Activated naive CD8-positive, alpha-beta T cell treated with anti-CD3 and anti-CD28 coated beads, Interleukin-2, amount 10 ng/mL, durations not matched to agents 7 days and 5 days (primary cell): ENCODE measurements around the gene KIAA0232. TPM values are rescaled to one million over a fixed set of nuclear protein-coding genes. Genes with fewer than 3 reads are reported as not detected.

Experiments used
- ATAC-seq: fragments of 150-1000 bp; cut with Tn5 transposase; one replicate; pipeline ENCODE4 v1.10.0; 2021; ENCODE audit warnings: low read depth, moderate library complexity
- POLR2A ChIA-PET: fragments of 350-600 bp; sonication (Branson Sonifier 250); formaldehyde crosslinking; loops from one replicate; lab custom pipeline; 2021; ENCODE audit warnings: antibody characterized with exemption; lab: Charles Lee
- DNase-seq: peaks from one replicate; pipeline ENCODE4 v3.0.0; 2021
- H3K27ac Mint-ChIP-seq: one replicate; pipeline ENCODE4 v1.8.0; 2022; ENCODE audit warnings: mild to moderate bottlenecking, mixed read lengths
- H3K27me3 Mint-ChIP-seq: one replicate; pipeline ENCODE4 v1.8.0; 2022; ENCODE audit warnings: mild to moderate bottlenecking, moderate library complexity, mixed read lengths
- H3K36me3 Mint-ChIP-seq: one replicate; pipeline ENCODE4 v1.8.0; 2021; ENCODE audit warnings: mild to moderate bottlenecking, mixed read lengths
- H3K4me1 Mint-ChIP-seq: one replicate; pipeline ENCODE4 v1.8.0; 2021; ENCODE audit warnings: mixed read lengths
- H3K4me3 Mint-ChIP-seq: one replicate; pipeline ENCODE4 v1.8.0; 2022; ENCODE audit warnings: mild to moderate bottlenecking, moderate library complexity, mixed read lengths
- H3K9me3 Mint-ChIP-seq: one replicate; pipeline ENCODE4 v1.8.0; 2021; ENCODE audit warnings: mixed read lengths
- total RNA-seq, 2 experiments: library from RNA; stranded (reverse); gene quantifications; one replicate each; pipeline ENCODE4 v1.2.3, GENCODE V29; 2021

KIAA0232 gene
- total RNA-seq, 2 experiments from 2014 or later, result 21.5 to 23.9 TPM

DNA sequence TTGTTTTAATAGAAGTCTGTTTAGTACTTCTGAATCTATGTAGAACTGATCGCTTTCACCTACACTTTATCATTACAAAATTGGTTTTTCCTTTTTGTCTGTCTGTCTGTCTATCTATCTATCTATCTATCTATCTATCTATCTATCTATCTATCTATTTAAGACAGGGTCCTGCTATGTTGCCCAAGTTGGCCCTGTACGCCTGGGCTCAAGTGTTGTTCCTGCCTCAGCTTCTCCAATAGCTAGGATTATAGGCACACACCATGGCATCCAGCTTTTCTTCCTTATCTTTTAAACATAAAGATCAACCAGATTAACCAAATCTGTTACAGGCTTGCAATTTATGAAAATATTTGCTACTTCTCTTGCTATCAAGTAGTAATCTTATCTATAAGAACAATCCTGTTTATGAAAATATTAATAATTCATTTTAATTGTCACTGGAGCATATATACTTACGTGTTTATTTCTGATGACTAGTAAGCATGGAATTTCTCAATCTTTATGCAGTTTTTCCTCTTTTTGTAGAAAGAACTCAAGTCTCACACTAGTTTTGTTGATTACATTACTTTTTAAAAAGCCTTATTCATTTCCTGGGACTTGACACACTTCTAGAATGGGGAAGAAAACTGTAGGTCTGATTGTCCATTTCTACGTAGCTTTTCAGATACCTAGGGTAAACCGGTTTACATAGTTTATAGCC lies 24.5 kb downstream of the KIAA0232 start:
- DNase-seq (no peak), ATAC-seq (no peak)
- Mint-ChIP-seq H3K36me3 (peaks cover 24% of the 10 kb centered on the region), H3K9me3 (no peaks in the 10 kb centered on the region), H3K27me3 (no peaks in the 10 kb centered on the region), H3K27ac (no peak overlapping the region), H3K4me3 (no peak overlapping the region), H3K4me1 (peaks cover 9% of the 10 kb centered on the region)
- POLR2A ChIA-PET, result no interaction called here

DNA sequence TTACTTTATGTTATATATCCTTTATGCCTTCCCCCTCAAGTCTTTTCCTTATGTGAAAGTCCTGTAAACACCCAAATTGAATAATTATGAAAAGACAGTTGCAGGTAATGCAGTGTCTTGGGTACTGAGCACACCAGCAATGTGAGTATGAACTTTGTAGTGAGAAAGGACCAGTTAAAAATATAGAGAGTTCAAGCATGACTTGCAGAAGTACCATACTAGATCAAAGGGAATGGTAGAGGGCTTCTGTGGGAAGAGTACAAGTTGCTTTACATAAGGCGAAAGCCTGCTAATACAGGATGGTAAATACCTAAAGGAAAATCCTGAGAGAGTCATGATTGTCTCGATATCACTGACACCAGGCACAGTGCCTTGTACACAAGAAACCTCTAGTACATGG lies 25.7 kb downstream of the KIAA0232 start:
- no peaks in the 10 kb centered on the region for H3K9me3 Mint-ChIP-seq
- H3K27ac Mint-ChIP-seq, result no peak overlapping the region
- H3K27me3 Mint-ChIP-seq, result no peaks in the 10 kb centered on the region
- no peak overlapping the region for H3K4me3 Mint-ChIP-seq
- ATAC-seq (no peak), DNase-seq (no peak)
- peaks cover 21% of the 10 kb centered on the region for H3K36me3 Mint-ChIP-seq
- POLR2A ChIA-PET, result no interaction called here
- peaks cover 6% of the 10 kb centered on the region for H3K4me1 Mint-ChIP-seq

DNA sequence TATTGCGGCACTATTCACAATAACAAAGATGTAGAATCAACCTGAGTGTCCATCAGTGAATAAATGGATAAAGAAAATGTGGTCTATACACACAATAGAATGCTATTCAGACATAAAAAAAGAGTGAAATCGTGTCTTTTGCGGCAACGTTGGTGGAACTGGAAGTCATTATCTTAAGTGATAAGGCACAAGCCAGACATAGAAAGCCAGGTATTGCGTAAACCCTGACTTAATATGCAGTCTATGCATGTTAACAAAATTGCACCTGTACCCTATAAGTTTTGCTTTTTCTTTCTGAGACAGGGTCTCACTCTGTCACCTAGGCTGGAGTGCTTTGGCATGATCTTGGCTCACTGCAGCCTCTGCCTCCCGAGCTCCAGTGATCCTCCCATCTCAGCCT lies 28.6 kb downstream of the KIAA0232 start:
- Mint-ChIP-seq H3K9me3 (no peaks in the 10 kb centered on the region), H3K4me3 (no peak overlapping the region), H3K4me1 (peaks cover 8% of the 10 kb centered on the region), H3K36me3 (peaks cover 28% of the 10 kb centered on the region), H3K27ac (no peak overlapping the region), H3K27me3 (no peaks in the 10 kb centered on the region)
- DNase-seq, result no peak
- POLR2A ChIA-PET, result no interaction called here
- ATAC-seq, result no peak

DNA sequence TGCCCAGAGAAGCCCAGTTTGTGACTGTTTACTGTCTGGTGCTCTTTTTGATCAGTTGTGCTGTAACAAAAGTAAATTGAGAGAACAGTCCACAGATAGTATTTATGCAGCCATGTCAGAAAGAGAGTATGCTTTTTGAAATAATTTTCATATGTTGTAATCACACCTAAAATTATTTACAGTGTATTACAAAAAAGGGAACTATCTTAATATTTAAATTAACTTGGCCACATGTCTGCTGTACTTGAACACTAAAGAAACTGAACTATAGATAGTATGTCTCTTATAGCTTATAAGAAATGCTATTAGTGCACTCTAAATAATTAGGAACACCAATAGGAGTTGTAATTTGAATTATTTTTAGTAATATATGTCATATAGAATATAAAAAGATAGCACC lies 30.2 kb downstream of the KIAA0232 start:
- H3K36me3 Mint-ChIP-seq, result peaks cover 33% of the 10 kb centered on the region
- H3K27me3 Mint-ChIP-seq, result no peaks in the 10 kb centered on the region
- DNase-seq, result no peak
- no peak overlapping the region for H3K4me3 Mint-ChIP-seq
- H3K9me3 Mint-ChIP-seq, result no peaks in the 10 kb centered on the region
- H3K27ac Mint-ChIP-seq, result no peak overlapping the region
- ATAC-seq, result no peak
- POLR2A ChIA-PET, result no interaction called here
- peaks cover 10% of the 10 kb centered on the region for H3K4me1 Mint-ChIP-seq

DNA sequence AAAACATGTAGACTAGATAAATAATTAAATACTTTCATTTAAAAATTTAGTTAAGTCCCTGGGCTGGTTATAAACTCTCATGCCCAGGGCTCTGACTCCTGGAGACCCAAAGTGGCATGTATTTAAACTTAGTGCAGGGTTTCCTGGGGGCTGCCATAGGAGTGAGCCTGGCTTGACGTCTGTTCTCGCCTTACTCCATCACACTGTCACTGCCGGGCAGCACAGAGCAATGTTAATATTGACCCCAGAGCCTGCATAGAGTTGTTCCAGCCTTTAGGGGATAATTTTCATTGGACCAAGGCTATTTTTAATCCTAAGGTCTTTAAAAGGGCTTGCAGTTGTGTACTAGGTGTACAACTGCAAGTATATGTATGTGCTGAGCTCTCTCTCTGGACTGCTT lies 31.2 kb downstream of the KIAA0232 start:
- no peaks in the 10 kb centered on the region for H3K27me3 Mint-ChIP-seq
- no peak overlapping the region for H3K27ac Mint-ChIP-seq
- H3K4me3 Mint-ChIP-seq, result no peak overlapping the region
- POLR2A ChIA-PET, result no interaction called here
- peaks cover 10% of the 10 kb centered on the region for H3K4me1 Mint-ChIP-seq
- DNase-seq (no peak), ATAC-seq (no peak)
- peaks cover 33% of the 10 kb centered on the region for H3K36me3 Mint-ChIP-seq
- H3K9me3 Mint-ChIP-seq, result peaks cover 4% of the 10 kb centered on the region

DNA sequence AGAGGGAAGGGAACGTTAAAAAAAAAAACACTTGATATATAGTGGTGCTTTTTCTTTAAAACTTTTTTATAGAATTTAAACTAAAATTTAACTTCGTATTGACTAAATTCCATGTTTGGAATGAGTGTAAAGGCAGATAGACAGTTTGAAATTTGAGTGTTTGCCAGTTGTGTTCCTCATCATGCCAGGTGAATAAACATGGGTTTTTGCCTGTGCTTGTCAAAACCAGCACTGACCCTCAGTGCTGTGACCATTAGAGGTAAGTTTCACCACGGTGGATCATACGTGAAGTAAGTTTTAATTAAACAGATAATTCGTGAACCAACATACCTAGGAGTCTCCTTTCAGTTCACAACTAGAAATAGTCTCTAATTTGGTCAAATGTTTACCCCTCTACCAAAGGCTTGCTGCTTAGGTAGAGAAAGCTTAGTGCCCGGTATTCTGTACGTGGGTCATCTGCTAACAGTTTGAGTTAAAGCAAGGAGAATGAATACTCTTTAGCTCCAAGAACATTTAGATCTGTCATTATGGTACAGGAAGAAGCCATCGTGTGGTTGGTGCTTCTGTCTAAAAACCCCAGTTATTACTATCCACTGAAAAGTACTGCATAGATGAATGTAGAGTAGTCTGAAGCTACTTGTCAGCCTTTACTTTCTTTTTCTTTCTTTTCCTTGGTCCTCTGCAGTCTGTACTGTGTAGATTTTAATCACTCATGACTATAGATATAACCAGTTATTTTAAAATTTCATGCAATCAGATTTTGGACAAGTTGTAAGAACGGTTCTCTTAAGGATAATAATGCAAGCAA lies 32.7 kb downstream of the KIAA0232 start:
- Mint-ChIP-seq H3K36me3 (peaks cover 45% of the 10 kb centered on the region), H3K27me3 (no peaks in the 10 kb centered on the region), H3K9me3 (peaks cover 14% of the 10 kb centered on the region), H3K4me3 (no peak overlapping the region), H3K4me1 (peaks cover 10% of the 10 kb centered on the region), H3K27ac (no peak overlapping the region)
- POLR2A ChIA-PET, result no interaction called here
- no peak for ATAC-seq
- no peak for DNase-seq

DNA sequence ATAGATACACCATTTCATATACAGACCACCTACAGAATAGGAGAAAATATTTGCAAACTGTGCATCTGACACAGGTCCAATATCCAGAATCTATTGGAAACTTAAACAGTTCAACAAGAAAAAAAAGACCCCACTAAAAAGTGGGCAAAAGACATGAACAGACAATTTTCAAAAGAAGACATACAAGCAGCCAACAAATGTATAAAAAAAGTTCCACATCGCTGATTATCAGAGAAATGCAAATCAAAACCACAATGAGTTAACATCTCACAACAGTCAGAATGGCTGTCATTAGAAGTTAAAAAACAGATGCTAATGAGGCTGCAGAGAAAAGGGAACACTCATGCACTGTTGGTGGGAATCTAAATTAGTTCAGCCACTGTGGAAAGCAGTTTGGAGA lies 36.8 kb downstream of the KIAA0232 start:
- Mint-ChIP-seq H3K4me3 (no peak overlapping the region), H3K36me3 (peaks cover 48% of the 10 kb centered on the region), H3K27me3 (no peaks in the 10 kb centered on the region), H3K4me1 (peaks cover 11% of the 10 kb centered on the region), H3K27ac (no peak overlapping the region), H3K9me3 (peaks cover 23% of the 10 kb centered on the region)
- ATAC-seq, result no peak
- no peak for DNase-seq
- POLR2A ChIA-PET, result no interaction called here

DNA sequence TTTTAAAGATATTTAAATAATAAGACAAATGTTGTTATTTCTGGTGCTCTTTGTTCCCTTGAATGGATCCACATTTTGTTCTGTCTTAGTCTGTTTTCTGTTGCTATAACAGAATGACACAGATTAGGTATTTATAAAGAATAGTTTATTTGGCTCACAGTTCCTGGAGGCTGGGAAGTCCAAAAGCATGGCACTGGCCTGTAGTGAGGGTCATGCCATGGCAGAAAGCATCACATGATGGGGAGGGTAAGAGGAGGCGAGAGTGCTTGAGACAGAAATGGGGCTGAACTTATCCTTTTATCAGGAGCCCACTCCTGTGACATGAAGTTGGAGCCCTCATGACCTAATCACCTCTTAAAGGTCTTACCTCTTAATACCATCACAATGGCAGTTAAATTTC lies 38.2 kb downstream of the KIAA0232 start:
- Mint-ChIP-seq H3K9me3 (peaks cover 23% of the 10 kb centered on the region), H3K36me3 (peaks cover 46% of the 10 kb centered on the region), H3K4me1 (peaks cover 15% of the 10 kb centered on the region), H3K27me3 (no peaks in the 10 kb centered on the region), H3K4me3 (no peak overlapping the region), H3K27ac (no peak overlapping the region)
- ATAC-seq (no peak), DNase-seq (no peak)
- POLR2A ChIA-PET, result no interaction called here

DNA sequence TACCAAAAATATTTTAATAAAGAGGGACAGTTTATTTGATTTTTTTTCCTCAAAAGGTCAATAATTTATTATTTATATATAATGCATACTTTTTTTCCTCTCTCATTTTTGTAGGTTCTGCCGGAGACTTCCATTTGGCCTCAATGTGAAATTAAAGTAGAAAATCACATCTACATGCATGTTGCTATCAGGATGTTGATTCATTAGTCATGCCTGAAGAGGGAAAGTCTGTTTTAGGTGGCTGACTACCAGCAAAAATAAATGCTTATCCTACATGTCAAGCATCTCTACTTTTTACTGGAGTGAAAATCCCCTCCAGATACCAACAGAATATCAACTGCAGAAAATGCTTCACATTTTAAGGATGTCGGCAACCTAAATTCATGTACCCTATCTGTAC lies 41.5 kb downstream of the KIAA0232 start:
- Mint-ChIP-seq H3K36me3 (peaks cover 41% of the 10 kb centered on the region), H3K27ac (no peak overlapping the region), H3K9me3 (peaks cover 18% of the 10 kb centered on the region), H3K4me1 (peaks cover 26% of the 10 kb centered on the region), H3K4me3 (no peak overlapping the region), H3K27me3 (no peaks in the 10 kb centered on the region)
- DNase-seq (no peak), ATAC-seq (no peak)
- POLR2A ChIA-PET, result no interaction called here

DNA sequence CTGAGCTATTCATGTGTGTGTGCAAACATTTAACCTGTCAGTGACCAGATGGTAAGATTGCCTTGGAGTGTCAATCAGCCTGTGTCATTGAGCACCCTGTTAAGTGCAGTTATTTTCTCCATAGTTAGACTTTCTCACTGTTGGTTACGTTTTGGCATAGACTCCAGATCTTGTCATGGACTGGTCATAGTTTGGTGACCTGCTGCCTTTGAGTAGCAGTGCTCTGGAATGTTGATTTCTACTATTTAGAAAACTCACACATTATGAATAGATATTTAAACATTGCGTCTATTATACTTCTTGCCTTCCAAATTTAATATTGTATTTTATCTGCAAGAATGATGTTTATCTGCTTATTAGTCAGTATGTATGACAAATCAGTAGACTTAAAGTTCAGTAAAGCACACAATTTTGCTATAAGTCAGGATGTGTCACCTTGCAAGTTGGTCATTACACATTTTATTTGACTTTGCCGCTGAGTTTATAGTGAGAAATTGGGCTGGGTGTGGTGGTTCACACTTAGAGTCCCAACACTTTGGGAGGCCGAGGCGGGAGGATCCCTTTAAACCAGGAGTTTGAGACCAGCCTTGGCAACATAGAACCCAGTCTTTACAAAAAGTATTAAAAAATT lies 42.4 kb downstream of the KIAA0232 start:
- POLR2A ChIA-PET, result no interaction called here
- Mint-ChIP-seq H3K36me3 (peaks cover 36% of the 10 kb centered on the region), H3K4me1 (peaks cover 26% of the 10 kb centered on the region), H3K27me3 (no peaks in the 10 kb centered on the region), H3K4me3 (no peak overlapping the region), H3K27ac (peak overlapping the region; percentile 78), H3K9me3 (peaks cover 12% of the 10 kb centered on the region)
- ATAC-seq (no peak), DNase-seq (no peak)

DNA sequence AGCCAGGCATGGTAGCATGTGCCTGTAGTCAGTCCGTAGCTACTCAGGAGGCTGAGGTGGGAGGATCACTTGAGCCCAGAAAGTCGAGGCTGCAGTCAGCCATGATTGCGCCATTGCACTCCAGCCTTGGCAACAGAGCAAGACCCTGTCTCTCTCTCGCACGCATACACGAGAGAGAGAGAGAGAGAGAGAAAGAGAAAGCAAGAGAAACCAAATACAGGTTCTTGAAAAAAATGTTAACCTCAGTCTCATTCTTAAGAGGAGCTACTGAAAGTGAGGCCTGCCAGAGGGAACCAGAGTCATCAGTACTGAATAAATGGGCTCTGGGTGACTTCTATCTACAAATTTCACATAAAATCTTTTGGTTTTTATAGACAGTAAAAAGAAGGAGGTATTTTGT lies 42.9 kb downstream of the KIAA0232 start:
- Mint-ChIP-seq H3K27me3 (no peaks in the 10 kb centered on the region), H3K4me1 (peaks cover 26% of the 10 kb centered on the region), H3K4me3 (peak overlapping the region; percentile 47), H3K9me3 (peaks cover 7% of the 10 kb centered on the region), H3K27ac (peak overlapping the region; percentile 78), H3K36me3 (peaks cover 32% of the 10 kb centered on the region)
- DNase-seq, result no peak
- ATAC-seq, result peak; percentile 73
- POLR2A ChIA-PET, result interaction anchor here (0.6 to 0.8 kb wide), 3 partner anchors 45 to 183 kb away, joined by 3 to 5 read pairs (median 3); no protein-coding TSS in a partner anchor

DNA sequence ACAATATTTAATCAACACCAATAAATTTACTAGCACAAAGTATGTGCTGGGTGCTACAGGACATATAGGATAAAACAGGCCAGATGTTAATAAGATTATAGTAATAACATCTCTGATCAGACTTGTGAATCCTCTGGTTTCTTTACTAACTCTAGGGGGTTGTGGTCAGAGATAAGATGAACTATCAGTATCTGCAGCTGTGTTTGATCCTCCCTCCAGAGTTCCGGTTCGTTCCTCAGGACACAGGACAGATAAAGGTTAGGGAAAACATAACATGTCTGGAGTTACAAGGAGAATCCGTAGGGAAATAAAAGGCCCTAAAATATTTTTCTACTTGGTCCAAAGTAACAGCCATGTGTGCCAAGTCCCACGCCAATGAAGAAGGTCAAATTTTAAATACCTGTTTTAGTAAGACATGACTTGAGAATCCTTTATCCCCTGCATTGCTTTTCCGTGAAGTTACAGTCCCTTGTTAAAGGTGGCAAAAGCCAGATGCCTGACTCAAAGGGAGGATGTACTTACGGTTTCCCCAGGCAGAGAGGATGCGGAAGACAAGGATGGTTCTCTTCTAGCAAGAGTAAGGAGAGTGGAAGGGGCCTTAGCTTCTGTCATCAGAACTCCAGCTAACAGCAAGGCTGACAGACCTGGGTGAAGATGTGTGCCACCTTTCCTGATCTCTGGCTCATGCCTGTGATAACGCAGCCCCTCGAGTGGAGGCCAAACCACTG lies 44.4 kb downstream of the KIAA0232 start:
- Mint-ChIP-seq H3K36me3 (peaks cover 36% of the 10 kb centered on the region), H3K4me3 (no peak overlapping the region), H3K27ac (no peak overlapping the region), H3K27me3 (no peaks in the 10 kb centered on the region), H3K4me1 (peaks cover 25% of the 10 kb centered on the region), H3K9me3 (peaks cover 2% of the 10 kb centered on the region)
- POLR2A ChIA-PET, result no interaction called here
- DNase-seq (no peak), ATAC-seq (no peak)

DNA sequence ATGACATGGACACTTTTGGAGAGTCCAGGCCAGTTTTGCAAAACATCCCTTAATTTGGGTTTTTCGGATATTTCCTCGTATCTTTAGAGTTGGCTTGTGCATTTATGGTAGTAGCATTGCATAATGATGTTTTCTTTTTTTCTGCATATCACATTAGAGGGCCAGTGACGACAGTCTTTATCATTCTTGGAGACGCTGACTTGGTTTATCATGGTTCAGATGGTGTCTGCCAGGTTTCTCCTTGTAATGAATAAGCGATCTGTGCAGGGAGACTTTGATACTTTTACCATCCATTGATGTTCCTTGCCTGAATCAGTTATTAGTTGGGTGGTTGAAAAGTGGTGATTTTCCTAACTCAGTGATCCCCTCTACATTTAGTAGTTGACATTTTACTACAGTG lies 46.6 kb downstream of the KIAA0232 start:
- no peak for ATAC-seq
- Mint-ChIP-seq H3K9me3 (no peaks in the 10 kb centered on the region), H3K36me3 (peaks cover 42% of the 10 kb centered on the region), H3K4me3 (no peak overlapping the region), H3K27ac (no peak overlapping the region), H3K4me1 (peaks cover 24% of the 10 kb centered on the region), H3K27me3 (no peaks in the 10 kb centered on the region)
- POLR2A ChIA-PET, result no interaction called here
- no peak for DNase-seq
